ENCODE measurements around the gene PYM1.
"Not testable (repeated sequence)": the region's sequence is repeated elsewhere in the genome, so short reads cannot be mapped to it uniquely, and the experiment has no call there.

The PYM1 gene

GRCh38 chr12:55926738-55927587 lies 731 bp downstream of the PYM1 start:
- DNase-seq (ENCODE audit: low read depth), result peak; percentile 80
- peak overlapping the region; percentile 99 for H3K4me3 ChIP-seq (ENCODE audit: low read depth, low read length)
- peak; percentile 61 for TF ChIP-seq CTCF (IDR thresholded peaks at IDR 0.05; ENCODE audit: control insufficient read depth, extremely low read depth, insufficient read depth)

GRCh38 chr12:55925870-55926737 lies 1.6 kb downstream of the PYM1 start:
- peak overlapping the region; percentile 99 for H3K4me3 ChIP-seq (ENCODE audit: low read depth, low read length)
- DNase-seq (ENCODE audit: low read depth), result no peak
- no peak for TF ChIP-seq CTCF (IDR thresholded peaks at IDR 0.05; ENCODE audit: control insufficient read depth, extremely low read depth, insufficient read depth)

- peak overlapping the region; percentile 99 for H3K4me3 ChIP-seq (ENCODE audit: low read depth, low read length)
- no peak for DNase-seq (ENCODE audit: low read depth)
- TF ChIP-seq CTCF (IDR thresholded peaks at IDR 0.05; ENCODE audit: control insufficient read depth, extremely low read depth, insufficient read depth), result no peak
Observed at GRCh38 chr12:55925371-55925770, 2.3 kb downstream of the PYM1 start.

- not testable (repeated sequence) for H3K4me3 ChIP-seq (ENCODE audit: low read depth, low read length); DNase-seq (ENCODE audit: low read depth)
Observed at GRCh38 chr12:55923648-55924047, 4.0 kb downstream of the PYM1 start.

GRCh38 chr12:55922126-55922525 lies 5.6 kb downstream of the PYM1 start:
- no peak for DNase-seq (ENCODE audit: low read depth)
- H3K4me3 ChIP-seq (ENCODE audit: low read depth, low read length), result no peak overlapping the region

GRCh38 chr12:55919032-55919431 lies 8.7 kb downstream of the PYM1 start:
- peak; percentile 51 for DNase-seq (ENCODE audit: low read depth)
- H3K4me3 ChIP-seq (ENCODE audit: low read depth, low read length), result not testable (repeated sequence)

More at GRCh38 chr12:55922126-55922525, 5.6 kb downstream of the PYM1 start:
- no peak for TF ChIP-seq CTCF (IDR thresholded peaks at IDR 0.05; ENCODE audit: control insufficient read depth, extremely low read depth, insufficient read depth)

GRCh38 chr12:55915482-55915859 lies 12.2 kb downstream of the PYM1 start:
- H3K4me3 ChIP-seq (ENCODE audit: low read depth, low read length), result no peak overlapping the region
- no peak for DNase-seq (ENCODE audit: low read depth)
- TF ChIP-seq CTCF (IDR thresholded peaks at IDR 0.05; ENCODE audit: control insufficient read depth, extremely low read depth, insufficient read depth), result no peak
